ENCODE measurements around the gene GAS1. TPM values are rescaled to one million over a fixed set of nuclear protein-coding genes. Genes with fewer than 3 reads are reported as not detected.

Gene GAS1
- total and polyA plus RNA-seq, 4 donors, result 0.46 to 7.4 (median 1.1) TPM

GRCh38 chr9:86991077-86991476 lies 43.8 kb upstream of the GAS1 start (continued):
- no peak for TF ChIP-seq MAX (IDR thresholded peaks at IDR 0.05)
- TF ChIP-seq RXRA (IDR thresholded peaks at IDR 0.05), result no peak
- TF ChIP-seq GABPA (IDR thresholded peaks at IDR 0.05 in 1 of 2, conservative IDR thresholded peaks at IDR 0.05 in 1 of 2), result no peak

GRCh38 chr9:86990290-86990689 lies 43.0 kb upstream of the GAS1 start:
- no peak overlapping the region for H3K4me3 ChIP-seq (ENCODE audit: low read depth in 1 of 3, low read length in 3 of 3)
- H3K36me3 ChIP-seq (ENCODE audit: control insufficient read depth in 4 of 4, insufficient read depth in 3 of 4, low read depth in 1 of 4, low read length in 3 of 4), result no peaks in the 10 kb centered on the region
- H3K9me3 ChIP-seq (ENCODE audit: control insufficient read depth in 4 of 4, low read length in 3 of 4), result no peaks in the 10 kb centered on the region
- 87% methylated on average over 2 of the region's 2 CpGs for WGBS
- no peaks in the 10 kb centered on the region for H3K27me3 ChIP-seq (ENCODE audit: control insufficient read depth in 4 of 4, insufficient read depth in 4 of 4, low read length in 3 of 4)
- H3K4me1 ChIP-seq (ENCODE audit: control insufficient read depth in 4 of 4, insufficient read depth in 4 of 4, low read length in 3 of 4), result no peaks in the 10 kb centered on the region
- no peak for DNase-seq (ENCODE audit: low spot score)
- H3K27ac ChIP-seq (ENCODE audit: low read depth in 1 of 2, low read length in 2 of 2), result no peak overlapping the region
- no peak for TF ChIP-seq MAX (IDR thresholded peaks at IDR 0.05)
- no peak for TF ChIP-seq YY1 (IDR thresholded peaks at IDR 0.05)
- TF ChIP-seq HNF4A (conservative IDR thresholded peaks at IDR 0.05), result no peak
- TF ChIP-seq ZBTB33 (IDR thresholded peaks at IDR 0.05), result no peak
- TF ChIP-seq ATF3 (IDR thresholded peaks at IDR 0.05), result no peak
- no peak for TF ChIP-seq REST (IDR thresholded peaks at IDR 0.05)
- TF ChIP-seq GABPA (IDR thresholded peaks at IDR 0.05 in 1 of 2, conservative IDR thresholded peaks at IDR 0.05 in 1 of 2), result no peak
- TF ChIP-seq FOXA2 (IDR thresholded peaks at IDR 0.05), result no peak
- TF ChIP-seq RXRA (IDR thresholded peaks at IDR 0.05), result no peak
- TF ChIP-seq RAD21 (IDR thresholded peaks at IDR 0.05), result no peak
- no peak for TF ChIP-seq EGR1 (IDR thresholded peaks at IDR 0.05; ENCODE audit: low read depth in 2 of 2)
- no peak for TF ChIP-seq HNF4G (IDR thresholded peaks at IDR 0.05)
- TF ChIP-seq SP1 (IDR thresholded peaks at IDR 0.05), result no peak
- TF ChIP-seq TAF1 (conservative IDR thresholded peaks at IDR 0.05), result no peak
- no peak for TF ChIP-seq FOXA1 (IDR thresholded peaks at IDR 0.05)
- H3K9ac ChIP-seq (ENCODE audit: low read depth in 1 of 2, low read length in 2 of 2), result no peak overlapping the region

GRCh38 chr9:86987900-86988299 lies 40.6 kb upstream of the GAS1 start:
- H3K36me3 ChIP-seq (ENCODE audit: control insufficient read depth in 4 of 4, insufficient read depth in 3 of 4, low read depth in 1 of 4, low read length in 3 of 4), result no peaks in the 10 kb centered on the region
- H3K27ac ChIP-seq (ENCODE audit: low read depth in 1 of 2, low read length in 2 of 2), result no peak overlapping the region
- no peaks in the 10 kb centered on the region for H3K4me1 ChIP-seq (ENCODE audit: control insufficient read depth in 4 of 4, insufficient read depth in 4 of 4, low read length in 3 of 4)
- no peaks in the 10 kb centered on the region for H3K27me3 ChIP-seq (ENCODE audit: control insufficient read depth in 4 of 4, insufficient read depth in 4 of 4, low read length in 3 of 4)
- no peak overlapping the region for H3K9ac ChIP-seq (ENCODE audit: low read depth in 1 of 2, low read length in 2 of 2)
- no peak for DNase-seq (ENCODE audit: low spot score)
- no peak overlapping the region for H3K4me3 ChIP-seq (ENCODE audit: low read depth in 1 of 3, low read length in 3 of 3)
- no peaks in the 10 kb centered on the region for H3K9me3 ChIP-seq (ENCODE audit: control insufficient read depth in 4 of 4, low read length in 3 of 4)
- 70% methylated on average over 2 of the region's 2 CpGs for WGBS
- TF ChIP-seq ATF3 (IDR thresholded peaks at IDR 0.05) (no peak), TAF1 (conservative IDR thresholded peaks at IDR 0.05) (no peak), REST (IDR thresholded peaks at IDR 0.05) (no peak), RXRA (IDR thresholded peaks at IDR 0.05) (no peak), EGR1 (IDR thresholded peaks at IDR 0.05; ENCODE audit: low read depth in 2 of 2) (no peak), YY1 (IDR thresholded peaks at IDR 0.05) (no peak), FOXA2 (IDR thresholded peaks at IDR 0.05) (no peak), SP1 (IDR thresholded peaks at IDR 0.05) (no peak), JUND (IDR thresholded peaks at IDR 0.05) (no peak), RAD21 (IDR thresholded peaks at IDR 0.05) (no peak), ZBTB33 (IDR thresholded peaks at IDR 0.05) (no peak), HNF4A (conservative IDR thresholded peaks at IDR 0.05) (no peak), HNF4G (IDR thresholded peaks at IDR 0.05) (no peak), MAX (IDR thresholded peaks at IDR 0.05) (no peak)

Data from liver (tissue), 9 donors.